ENCODE data around the gene GSN. TPM values are rescaled to one million over a fixed set of nuclear protein-coding genes. Genes with fewer than 3 reads are reported as not detected.

The GSN gene
- total RNA-seq, 1 experiment from 2014 or later, result 278 TPM

DNA sequence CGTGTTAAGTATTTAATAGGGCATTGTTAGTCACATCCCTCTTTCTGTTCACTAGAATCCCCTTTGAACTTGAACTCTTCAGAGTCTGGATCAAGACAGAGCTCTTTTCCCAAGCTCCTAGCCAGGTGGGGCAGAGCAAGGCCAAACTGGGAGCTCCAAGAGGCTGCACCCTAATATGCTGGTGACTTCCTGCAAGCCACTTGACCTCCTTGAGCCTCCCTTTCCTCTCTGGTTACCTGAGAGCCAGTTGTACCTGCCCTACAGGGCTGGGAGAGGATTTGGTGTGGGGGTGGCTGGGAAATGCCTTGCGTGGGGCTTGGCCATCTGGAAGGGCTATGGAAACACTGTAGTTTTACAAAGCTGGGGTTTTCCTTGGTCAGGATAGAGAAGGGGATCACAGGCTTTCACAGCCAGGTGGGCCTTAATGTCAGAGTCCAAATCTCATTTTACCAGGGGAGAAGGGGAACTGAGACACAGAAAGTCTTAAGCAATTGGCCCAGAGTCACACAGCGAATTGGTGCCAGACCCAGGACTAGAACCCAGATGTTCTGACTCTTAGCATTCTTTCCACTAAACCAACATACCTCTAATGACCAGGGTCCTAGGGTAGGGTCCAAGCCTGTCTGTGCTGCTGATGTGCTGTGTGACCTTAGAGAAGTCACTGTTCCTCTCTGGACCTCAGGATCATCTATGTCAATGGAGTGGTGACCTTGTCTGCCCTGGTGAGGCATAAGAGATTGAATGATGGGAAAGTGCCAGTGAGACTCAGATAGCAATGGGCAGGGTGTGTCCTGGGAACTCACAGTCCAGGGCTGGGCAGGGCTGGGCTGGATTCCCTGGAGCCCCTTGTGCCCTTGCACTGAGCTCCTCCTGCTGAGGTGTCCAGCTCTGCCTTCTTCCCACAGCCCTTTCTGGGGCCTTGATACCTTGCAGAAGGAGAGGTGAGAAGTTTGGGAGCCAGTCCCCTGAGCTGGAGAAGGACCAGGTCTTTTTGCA, 35.8 kb downstream of the GSN start:
- in situ Hi-C loops (cut with HindIII; ENCODE audit: low pct_unique_long_range_greater_than_20kb, low sequenced_read_pairs), result no loop called here
- ChIA-PET POLR2A (no interaction called here), CTCF (no interaction called here)
- H3K4me1 ChIP-seq (ENCODE audit: control insufficient read depth, insufficient read depth, low read length), result peaks cover 11% of the 10 kb centered on the region
- H3K9me3 ChIP-seq (ENCODE audit: control insufficient read depth, insufficient read depth, low read depth, low read length), result no peaks in the 10 kb centered on the region
- TF ChIP-seq TCF7L2 (IDR thresholded peaks at IDR 0.05; ENCODE audit: low read depth, low read length), result no peak
- TF ChIP-seq SIN3A (IDR thresholded peaks at IDR 0.05; ENCODE audit: borderline replicate concordance, insufficient read depth, low read depth, low read length), result no peak
- no peak for TF ChIP-seq POLR2AphosphoS5 (IDR thresholded peaks at IDR 0.05; ENCODE audit: low read depth, low read length)
- TF ChIP-seq, protein P1, sequence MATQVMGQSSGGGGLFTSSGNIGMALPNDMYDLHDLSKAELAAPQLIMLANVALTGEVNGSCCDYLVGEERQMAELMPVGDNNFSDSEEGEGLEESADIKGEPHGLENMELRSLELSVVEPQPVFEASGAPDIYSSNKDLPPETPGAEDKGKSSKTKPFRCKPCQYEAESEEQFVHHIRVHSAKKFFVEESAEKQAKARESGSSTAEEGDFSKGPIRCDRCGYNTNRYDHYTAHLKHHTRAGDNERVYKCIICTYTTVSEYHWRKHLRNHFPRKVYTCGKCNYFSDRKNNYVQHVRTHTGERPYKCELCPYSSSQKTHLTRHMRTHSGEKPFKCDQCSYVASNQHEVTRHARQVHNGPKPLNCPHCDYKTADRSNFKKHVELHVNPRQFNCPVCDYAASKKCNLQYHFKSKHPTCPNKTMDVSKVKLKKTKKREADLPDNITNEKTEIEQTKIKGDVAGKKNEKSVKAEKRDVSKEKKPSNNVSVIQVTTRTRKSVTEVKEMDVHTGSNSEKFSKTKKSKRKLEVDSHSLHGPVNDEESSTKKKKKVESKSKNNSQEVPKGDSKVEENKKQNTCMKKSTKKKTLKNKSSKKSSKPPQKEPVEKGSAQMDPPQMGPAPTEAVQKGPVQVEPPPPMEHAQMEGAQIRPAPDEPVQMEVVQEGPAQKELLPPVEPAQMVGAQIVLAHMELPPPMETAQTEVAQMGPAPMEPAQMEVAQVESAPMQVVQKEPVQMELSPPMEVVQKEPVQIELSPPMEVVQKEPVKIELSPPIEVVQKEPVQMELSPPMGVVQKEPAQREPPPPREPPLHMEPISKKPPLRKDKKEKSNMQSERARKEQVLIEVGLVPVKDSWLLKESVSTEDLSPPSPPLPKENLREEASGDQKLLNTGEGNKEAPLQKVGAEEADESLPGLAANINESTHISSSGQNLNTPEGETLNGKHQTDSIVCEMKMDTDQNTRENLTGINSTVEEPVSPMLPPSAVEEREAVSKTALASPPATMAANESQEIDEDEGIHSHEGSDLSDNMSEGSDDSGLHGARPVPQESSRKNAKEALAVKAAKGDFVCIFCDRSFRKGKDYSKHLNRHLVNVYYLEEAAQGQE (IDR thresholded peaks at IDR 0.05; ENCODE audit: insufficient read depth in 1 of 2, low read depth in 2 of 2, low read length in 1 of 2), result no peak
- TF ChIP-seq, protein P2, sequence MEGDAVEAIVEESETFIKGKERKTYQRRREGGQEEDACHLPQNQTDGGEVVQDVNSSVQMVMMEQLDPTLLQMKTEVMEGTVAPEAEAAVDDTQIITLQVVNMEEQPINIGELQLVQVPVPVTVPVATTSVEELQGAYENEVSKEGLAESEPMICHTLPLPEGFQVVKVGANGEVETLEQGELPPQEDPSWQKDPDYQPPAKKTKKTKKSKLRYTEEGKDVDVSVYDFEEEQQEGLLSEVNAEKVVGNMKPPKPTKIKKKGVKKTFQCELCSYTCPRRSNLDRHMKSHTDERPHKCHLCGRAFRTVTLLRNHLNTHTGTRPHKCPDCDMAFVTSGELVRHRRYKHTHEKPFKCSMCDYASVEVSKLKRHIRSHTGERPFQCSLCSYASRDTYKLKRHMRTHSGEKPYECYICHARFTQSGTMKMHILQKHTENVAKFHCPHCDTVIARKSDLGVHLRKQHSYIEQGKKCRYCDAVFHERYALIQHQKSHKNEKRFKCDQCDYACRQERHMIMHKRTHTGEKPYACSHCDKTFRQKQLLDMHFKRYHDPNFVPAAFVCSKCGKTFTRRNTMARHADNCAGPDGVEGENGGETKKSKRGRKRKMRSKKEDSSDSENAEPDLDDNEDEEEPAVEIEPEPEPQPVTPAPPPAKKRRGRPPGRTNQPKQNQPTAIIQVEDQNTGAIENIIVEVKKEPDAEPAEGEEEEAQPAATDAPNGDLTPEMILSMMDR (IDR thresholded peaks at IDR 0.05), result no peak
- no peak overlapping the region for H3K4me3 ChIP-seq (ENCODE audit: low read depth in 2 of 2, low read length in 2 of 2)
- no peak for DNase-seq (ENCODE audit: low read depth, low spot score)
- no TSS peak for BruUV-seq (replicated peaks)
- ATAC-seq, result no peak
- intact Hi-C loops (cut with micrococcal nuclease; ENCODE audit: unreplicated experiment), result no loop called here
- no peak overlapping the region for H3K27ac ChIP-seq (ENCODE audit: low read length)
- H3K27me3 ChIP-seq (ENCODE audit: control insufficient read depth, insufficient read depth, low read length), result no peaks in the 10 kb centered on the region
- H3K36me3 ChIP-seq (ENCODE audit: control insufficient read depth, insufficient read depth, low read length), result peaks cover 7% of the 10 kb centered on the region; the same call in 1 of the 2 replicates

DNA sequence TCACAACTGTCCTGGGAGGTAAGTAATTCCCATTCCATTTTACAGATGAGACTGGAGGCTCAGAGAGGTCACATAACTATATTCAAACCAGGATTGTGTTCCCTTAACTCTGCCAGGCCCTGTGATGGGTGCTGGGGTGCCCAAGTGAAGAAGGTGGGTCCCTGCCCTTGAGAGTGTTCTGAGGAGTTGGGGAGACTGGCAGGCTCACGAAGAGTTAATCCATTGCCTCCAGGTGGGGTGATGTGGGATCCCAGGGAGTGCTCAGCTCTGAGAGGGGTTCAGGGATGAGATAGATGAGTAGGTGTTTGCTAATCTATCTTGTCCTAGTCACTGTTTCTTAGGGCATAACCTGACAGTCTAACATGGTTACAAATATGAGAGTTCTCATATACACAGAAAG, 36.7 kb downstream of the GSN start:
- intact Hi-C loops (cut with micrococcal nuclease; ENCODE audit: unreplicated experiment) (no loop called here), in situ Hi-C loops (cut with HindIII; ENCODE audit: low pct_unique_long_range_greater_than_20kb, low sequenced_read_pairs) (no loop called here)
- Histone ChIP-seq H3K36me3 (ENCODE audit: control insufficient read depth, insufficient read depth, low read length) (peaks cover 7% of the 10 kb centered on the region; the same call in 1 of the 2 replicates), H3K27ac (ENCODE audit: low read length) (no peak overlapping the region), H3K4me3 (ENCODE audit: low read depth in 2 of 2, low read length in 2 of 2) (no peak overlapping the region), H3K9me3 (ENCODE audit: control insufficient read depth, insufficient read depth, low read depth, low read length) (no peaks in the 10 kb centered on the region), H3K27me3 (ENCODE audit: control insufficient read depth, insufficient read depth, low read length) (no peaks in the 10 kb centered on the region), H3K4me1 (ENCODE audit: control insufficient read depth, insufficient read depth, low read length) (peaks cover 6% of the 10 kb centered on the region)
- BruUV-seq (replicated peaks), result no TSS peak
- ATAC-seq (no peak), DNase-seq (ENCODE audit: low read depth, low spot score) (no peak)
- ChIA-PET CTCF (no interaction called here), POLR2A (no interaction called here)
- TF ChIP-seq TCF7L2 (IDR thresholded peaks at IDR 0.05; ENCODE audit: low read depth, low read length) (no peak), POLR2AphosphoS5 (IDR thresholded peaks at IDR 0.05; ENCODE audit: low read depth, low read length) (no peak), SIN3A (IDR thresholded peaks at IDR 0.05; ENCODE audit: borderline replicate concordance, insufficient read depth, low read depth, low read length) (no peak)
- TF ChIP-seq, protein P1 (IDR thresholded peaks at IDR 0.05; ENCODE audit: insufficient read depth in 1 of 2, low read depth in 2 of 2, low read length in 1 of 2), result no peak
- TF ChIP-seq, protein P2 (IDR thresholded peaks at IDR 0.05), result no peak
